Activated T-cell treated with anti-CD3 and anti-CD28 coated beads, Interleukin-2, amount 50 U/mL, for 24 hours (primary cell): ENCODE measurements around the gene SACS.
"Not testable (repeated sequence)": the region's sequence is repeated elsewhere in the genome, so short reads cannot be mapped to it uniquely, and the experiment has no call there.

Experiments
- DNase-seq: peaks from one replicate; pipeline ENCODE4 v3.0.0-alpha.2; 2020
- H3K27ac Mint-ChIP-seq: 2 replicates; pipeline ENCODE4 v1.8.0; 2020; ENCODE audit warnings: mild to moderate bottlenecking, mixed read lengths
- H3K27me3 Mint-ChIP-seq: 2 replicates; pipeline ENCODE4 v1.8.0; 2020; ENCODE audit warnings: mixed read lengths
- H3K36me3 Mint-ChIP-seq: 2 replicates; pipeline ENCODE4 v1.8.0; 2020; ENCODE audit warnings: low read depth, mixed read lengths
- H3K4me1 Mint-ChIP-seq: 2 replicates; pipeline ENCODE4 v1.8.0; 2020; ENCODE audit warnings: low read depth, mixed read lengths
- H3K4me3 Mint-ChIP-seq: 2 replicates; pipeline ENCODE4 v1.8.0; 2020; ENCODE audit warnings: mild to moderate bottlenecking, moderate library complexity, mixed read lengths
- H3K9me3 Mint-ChIP-seq: 2 replicates; pipeline ENCODE4 v1.8.0; 2020; ENCODE audit warnings: mixed read lengths

The SACS gene

DNA sequence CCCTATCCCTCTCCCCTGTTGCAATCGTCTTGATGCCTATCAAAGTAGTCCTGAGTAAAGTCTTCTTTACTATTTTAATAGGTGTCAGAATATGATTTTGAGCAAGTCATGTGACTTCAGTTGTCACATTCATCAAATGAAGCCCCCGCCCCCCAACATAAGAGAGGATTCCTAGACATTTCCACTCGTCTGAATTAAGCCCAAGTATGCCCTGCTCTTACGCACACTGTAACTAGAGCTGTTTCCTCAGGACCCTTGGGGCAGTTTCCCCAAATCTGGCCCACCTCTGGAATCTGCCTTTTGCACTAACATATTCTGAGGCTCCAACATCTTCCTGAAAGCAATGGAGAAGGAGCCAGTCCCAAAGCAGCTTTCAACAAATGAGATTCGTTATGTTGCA lies 25.5 kb downstream of the SACS start:
- peaks cover 13% of the 10 kb centered on the region for H3K27me3 Mint-ChIP-seq
- no peak overlapping the region for H3K27ac Mint-ChIP-seq

DNA sequence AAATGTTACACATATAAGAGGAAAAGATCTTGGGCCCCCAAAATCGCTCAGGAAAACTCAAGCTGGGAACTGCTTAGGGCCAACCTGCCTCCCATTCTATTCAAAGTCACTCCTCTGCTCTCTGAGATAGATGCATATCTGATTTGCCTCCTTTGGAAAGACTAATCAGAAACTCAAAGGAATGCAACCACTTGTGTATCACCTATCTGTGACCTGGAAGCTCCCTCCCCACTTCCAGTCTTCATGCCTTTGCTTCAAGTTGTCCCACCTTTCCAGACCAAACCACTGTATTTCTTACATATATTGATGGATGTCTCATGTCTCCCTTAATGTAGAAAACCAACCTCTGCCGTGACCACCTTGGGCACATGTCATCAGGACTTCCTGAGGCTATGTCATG lies 32.3 kb downstream of the SACS start:
- H3K4me1 Mint-ChIP-seq, H3K36me3 Mint-ChIP-seq, DNase-seq, H3K27ac Mint-ChIP-seq, H3K4me3 Mint-ChIP-seq: not testable (repeated sequence)
- Mint-ChIP-seq H3K9me3 (peaks cover 12% of the 10 kb centered on the region), H3K27me3 (peaks cover 27% of the 10 kb centered on the region)

More for the DNA sequence above, 25.5 kb downstream of the SACS start:
- peaks cover 3% of the 10 kb centered on the region for H3K4me1 Mint-ChIP-seq
- H3K9me3 Mint-ChIP-seq: no peaks in the 10 kb centered on the region
- H3K36me3 Mint-ChIP-seq: no peaks in the 10 kb centered on the region
- DNase-seq: no peak
- H3K4me3 Mint-ChIP-seq: no peak overlapping the region

DNA sequence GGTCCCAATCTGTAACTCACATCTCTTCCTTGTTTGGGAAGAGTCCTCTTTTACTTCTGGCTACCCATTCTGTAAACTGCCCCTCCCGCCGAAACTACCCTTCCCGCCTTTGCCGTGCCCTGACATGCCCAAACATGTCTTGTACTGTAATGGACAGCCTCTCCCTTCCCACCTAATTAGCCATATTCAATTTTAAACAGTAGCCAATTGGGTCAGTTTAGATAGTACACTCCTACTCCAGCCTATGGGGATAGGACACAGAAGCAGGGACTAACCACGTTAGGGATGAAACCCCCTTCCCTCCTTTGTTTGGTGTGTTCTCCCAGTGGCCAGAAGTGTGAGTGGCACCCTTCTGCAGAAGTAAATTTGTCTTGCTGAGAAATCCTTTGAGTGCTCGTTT lies 34.2 kb downstream of the SACS start:
- no peak overlapping the region for H3K4me3 Mint-ChIP-seq
- no peaks in the 10 kb centered on the region for H3K36me3 Mint-ChIP-seq
- peaks cover 23% of the 10 kb centered on the region for H3K27me3 Mint-ChIP-seq
- no peak overlapping the region for H3K27ac Mint-ChIP-seq
- H3K4me1 Mint-ChIP-seq: no peaks in the 10 kb centered on the region
- no peak for DNase-seq
- peaks cover 12% of the 10 kb centered on the region for H3K9me3 Mint-ChIP-seq

DNA sequence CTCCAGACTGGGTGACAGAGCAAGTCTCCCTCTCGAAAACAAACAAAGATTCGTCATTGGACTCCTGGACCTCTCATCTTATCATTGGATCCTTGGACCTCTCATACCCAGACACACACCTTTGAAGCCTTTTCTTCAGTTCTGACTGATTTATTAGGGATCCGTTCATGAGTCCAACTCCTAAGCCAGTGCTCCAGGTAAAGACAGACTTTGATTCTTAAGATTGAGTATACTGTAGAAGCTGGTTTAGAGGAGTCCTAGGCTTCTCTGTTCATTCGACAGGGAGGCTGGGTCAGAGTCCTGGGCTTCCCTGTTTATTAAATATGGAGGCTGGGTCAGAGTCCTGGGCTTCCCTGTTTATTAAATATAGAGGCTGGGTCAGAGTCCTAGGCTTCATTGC lies 38.7 kb downstream of the SACS start:
- Mint-ChIP-seq H3K36me3 (no peaks in the 10 kb centered on the region), H3K9me3 (peaks cover 10% of the 10 kb centered on the region), H3K27me3 (peaks cover 13% of the 10 kb centered on the region), H3K4me3 (no peak overlapping the region), H3K4me1 (peaks cover 3% of the 10 kb centered on the region), H3K27ac (no peak overlapping the region)
- no peak for DNase-seq

DNA sequence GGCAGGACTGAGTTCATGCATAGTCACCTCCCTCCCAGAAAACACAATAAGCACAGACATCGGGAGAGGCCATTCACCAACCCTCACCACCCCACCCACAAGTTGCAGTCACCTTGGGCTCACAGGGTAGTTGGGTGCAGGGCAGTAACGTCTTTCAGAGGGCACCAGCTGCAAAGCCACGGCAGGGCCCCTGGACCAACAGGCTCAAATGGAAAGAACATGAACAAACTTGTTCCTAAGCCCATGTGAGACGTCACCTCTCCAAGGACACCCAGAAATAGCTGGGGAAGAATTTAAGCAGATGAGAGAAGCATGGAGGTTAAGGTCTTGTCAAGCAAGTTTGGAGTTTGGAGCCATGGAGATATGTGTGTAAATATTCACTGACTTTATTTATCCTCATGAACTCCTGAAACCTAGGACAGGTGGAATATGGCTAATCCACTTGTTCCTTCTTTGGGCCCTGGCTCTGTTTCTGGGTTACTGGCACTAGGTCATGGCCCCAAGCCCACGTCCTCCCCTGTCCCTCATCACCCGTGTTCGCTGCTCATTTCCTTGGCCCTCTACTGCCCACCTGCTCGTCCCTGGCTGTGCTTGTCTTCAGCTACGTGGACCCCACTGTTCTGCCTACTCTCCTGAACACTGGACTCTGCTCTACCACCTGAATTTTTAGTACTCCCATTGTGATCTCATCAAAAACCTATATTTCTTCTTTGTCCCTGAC lies 40.4 kb downstream of the SACS start:
- Mint-ChIP-seq H3K27me3 (peaks cover 4% of the 10 kb centered on the region), H3K27ac (no peak overlapping the region), H3K36me3 (no peaks in the 10 kb centered on the region), H3K4me1 (peaks cover 3% of the 10 kb centered on the region), H3K9me3 (no peaks in the 10 kb centered on the region), H3K4me3 (no peak overlapping the region)
- DNase-seq: no peak

DNA sequence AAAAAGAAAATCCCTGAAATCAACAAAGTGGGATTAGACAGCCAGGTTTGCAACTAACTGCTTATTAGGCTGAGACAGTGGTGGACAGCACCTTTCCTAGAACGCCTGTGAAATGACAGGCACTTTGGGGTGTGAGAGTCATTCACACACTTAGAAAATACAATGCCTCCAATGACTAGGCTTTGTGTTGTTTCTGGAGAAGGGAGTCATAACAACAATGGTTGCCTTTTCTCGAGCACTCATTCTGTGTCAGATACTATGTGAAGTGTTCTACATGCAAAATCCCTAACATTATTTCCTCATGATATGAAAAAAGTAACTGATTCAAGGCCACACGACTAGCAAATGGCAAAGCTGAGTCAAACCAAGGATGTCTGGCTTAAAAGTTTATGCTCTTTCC lies 41.2 kb downstream of the SACS start:
- no peaks in the 10 kb centered on the region for H3K27me3 Mint-ChIP-seq
- no peak overlapping the region for H3K27ac Mint-ChIP-seq
- no peaks in the 10 kb centered on the region for H3K36me3 Mint-ChIP-seq
- no peak overlapping the region for H3K4me3 Mint-ChIP-seq
- DNase-seq: no peak
- H3K4me1 Mint-ChIP-seq: peaks cover 3% of the 10 kb centered on the region
- no peaks in the 10 kb centered on the region for H3K9me3 Mint-ChIP-seq

DNA sequence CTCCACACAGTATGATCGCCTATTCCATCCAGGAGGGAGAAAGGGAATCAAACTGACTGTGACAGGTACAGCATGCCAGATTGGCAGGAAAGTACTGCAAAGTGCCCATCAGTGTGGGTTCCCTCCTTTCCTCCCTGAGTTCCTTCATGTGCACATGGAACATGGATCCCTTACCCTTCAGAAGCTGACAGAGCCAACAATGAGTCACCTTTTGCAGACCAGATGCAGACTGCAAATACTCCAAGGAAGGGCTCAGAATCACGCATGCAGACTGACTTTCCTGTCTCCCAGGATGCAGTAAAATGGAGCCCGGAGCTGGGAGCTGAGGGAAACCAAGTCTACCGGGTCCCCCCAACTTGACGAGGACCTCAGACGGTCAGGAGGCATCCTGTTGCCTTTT lies 41.8 kb downstream of the SACS start:
- no peak overlapping the region for H3K4me3 Mint-ChIP-seq
- DNase-seq: no peak
- H3K4me1 Mint-ChIP-seq: peaks cover 6% of the 10 kb centered on the region
- H3K27me3 Mint-ChIP-seq: no peaks in the 10 kb centered on the region
- no peak overlapping the region for H3K27ac Mint-ChIP-seq
- no peaks in the 10 kb centered on the region for H3K9me3 Mint-ChIP-seq
- no peaks in the 10 kb centered on the region for H3K36me3 Mint-ChIP-seq

DNA sequence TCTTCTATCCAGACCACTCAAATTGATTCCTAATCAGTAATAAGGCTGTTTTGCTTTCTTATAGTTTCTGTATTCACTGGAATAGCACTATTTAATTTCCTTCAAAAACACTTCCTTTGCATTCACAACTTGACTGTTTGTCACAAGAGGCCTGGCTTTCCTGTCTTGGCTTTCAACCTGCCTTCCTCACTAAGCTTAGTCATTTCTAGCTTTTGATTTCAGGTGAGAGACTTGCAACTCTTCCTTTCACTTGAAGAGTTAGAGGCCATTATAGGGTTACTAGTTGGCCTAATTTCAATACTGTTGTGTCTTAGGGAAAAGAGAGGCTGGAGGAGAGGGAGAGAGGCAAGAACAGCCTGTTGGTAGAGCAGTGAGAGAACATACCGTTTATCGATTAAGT lies 47.0 kb downstream of the SACS start:
- H3K4me1 Mint-ChIP-seq: peaks cover 41% of the 10 kb centered on the region
- H3K27ac Mint-ChIP-seq: peak overlapping the region; percentile 10
- H3K9me3 Mint-ChIP-seq: no peaks in the 10 kb centered on the region
- no peaks in the 10 kb centered on the region for H3K36me3 Mint-ChIP-seq
- no peak overlapping the region for H3K4me3 Mint-ChIP-seq
- no peak for DNase-seq
- no peaks in the 10 kb centered on the region for H3K27me3 Mint-ChIP-seq

DNA sequence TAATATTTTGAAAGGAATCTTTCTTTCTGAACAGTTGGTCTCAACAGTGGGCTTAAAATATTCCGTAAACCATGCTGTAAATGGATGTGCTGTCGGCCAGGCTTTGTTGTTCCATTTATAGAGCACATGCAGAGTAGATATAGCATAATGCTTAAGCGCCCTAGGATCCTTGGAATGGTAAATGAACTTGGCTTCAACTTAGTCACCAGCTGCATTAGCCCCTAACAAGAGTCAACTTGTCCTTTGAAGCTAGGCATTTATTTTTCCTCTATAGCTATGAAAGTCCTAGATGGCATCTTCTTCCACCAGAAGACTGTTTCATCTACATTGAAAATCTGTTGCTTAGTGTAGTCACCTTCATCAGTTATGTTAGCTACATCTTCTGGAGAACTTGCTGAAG lies 47.6 kb downstream of the SACS start:
- H3K4me3 Mint-ChIP-seq: no peak overlapping the region
- H3K27ac Mint-ChIP-seq: peak overlapping the region; percentile 10
- no peaks in the 10 kb centered on the region for H3K27me3 Mint-ChIP-seq
- no peaks in the 10 kb centered on the region for H3K36me3 Mint-ChIP-seq
- H3K9me3 Mint-ChIP-seq: no peaks in the 10 kb centered on the region
- DNase-seq: no peak
- H3K4me1 Mint-ChIP-seq: peaks cover 41% of the 10 kb centered on the region

DNA sequence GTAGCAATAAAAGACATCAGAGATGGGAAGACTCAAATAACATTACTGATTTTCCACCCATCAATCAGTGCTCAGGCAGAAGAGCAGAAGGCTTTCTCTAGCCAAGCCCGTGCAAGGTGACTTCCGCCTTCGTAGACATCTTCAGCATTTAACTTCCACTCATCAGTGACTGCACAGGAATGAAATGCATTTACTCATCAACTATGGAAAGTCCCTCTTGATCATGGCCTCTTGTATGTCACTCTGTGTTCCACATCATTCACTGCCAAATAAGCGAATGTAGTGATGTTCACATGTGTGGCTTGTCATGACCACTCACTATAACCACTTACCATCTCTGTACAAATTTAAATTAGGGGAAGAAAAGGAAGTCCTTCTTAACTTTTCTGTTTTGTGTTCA lies 49.4 kb downstream of the SACS start:
- Mint-ChIP-seq H3K9me3 (no peaks in the 10 kb centered on the region), H3K4me3 (no peak overlapping the region), H3K27me3 (no peaks in the 10 kb centered on the region), H3K27ac (no peak overlapping the region), H3K36me3 (no peaks in the 10 kb centered on the region), H3K4me1 (peaks cover 55% of the 10 kb centered on the region)
- DNase-seq: no peak

DNA sequence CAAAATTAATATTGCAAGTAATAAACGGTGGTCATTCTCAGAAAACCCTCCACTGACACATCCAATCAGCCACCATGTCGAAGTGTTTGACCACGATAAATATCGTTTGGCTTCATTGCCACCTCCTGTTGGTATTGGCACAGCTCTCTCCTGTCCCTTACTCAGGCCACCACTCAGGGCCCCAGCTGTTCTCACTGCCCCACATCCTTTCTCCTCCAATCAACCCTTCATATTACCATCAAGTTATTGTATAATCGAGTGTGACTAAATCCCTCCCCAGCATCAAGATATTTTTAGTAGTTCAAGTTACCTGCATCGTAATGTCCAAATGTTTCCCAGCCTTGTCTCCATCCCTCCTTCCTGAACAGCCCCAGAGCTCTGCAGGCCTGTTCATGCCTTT lies 50.4 kb downstream of the SACS start:
- no peak overlapping the region for H3K27ac Mint-ChIP-seq
- peaks cover 65% of the 10 kb centered on the region for H3K4me1 Mint-ChIP-seq
- H3K4me3 Mint-ChIP-seq: no peak overlapping the region
- no peak for DNase-seq
- H3K27me3 Mint-ChIP-seq: no peaks in the 10 kb centered on the region
- no peaks in the 10 kb centered on the region for H3K36me3 Mint-ChIP-seq
- no peaks in the 10 kb centered on the region for H3K9me3 Mint-ChIP-seq

DNA sequence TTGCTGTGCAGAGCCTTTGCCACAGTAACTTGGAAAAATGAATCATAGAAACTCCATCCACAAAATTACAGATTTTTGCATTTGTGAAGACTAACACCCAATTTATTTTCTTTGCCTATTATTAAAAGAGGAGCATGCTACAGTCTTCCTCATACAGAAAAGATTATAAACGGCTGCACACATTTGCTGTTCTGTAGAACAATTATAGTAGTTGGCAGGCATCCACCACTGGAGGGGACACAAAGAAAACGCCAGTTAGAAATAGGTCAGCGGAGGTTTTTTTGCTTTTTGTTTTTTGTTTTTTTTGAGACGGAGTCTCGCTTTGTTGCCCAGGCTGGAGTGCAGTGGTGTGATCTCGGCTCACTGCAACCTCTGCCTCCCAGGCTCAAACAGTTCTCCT lies 51.6 kb downstream of the SACS start:
- Mint-ChIP-seq H3K27ac (no peak overlapping the region), H3K4me3 (no peak overlapping the region), H3K36me3 (no peaks in the 10 kb centered on the region), H3K9me3 (no peaks in the 10 kb centered on the region), H3K27me3 (no peaks in the 10 kb centered on the region), H3K4me1 (peaks cover 75% of the 10 kb centered on the region)
- no peak for DNase-seq

DNA sequence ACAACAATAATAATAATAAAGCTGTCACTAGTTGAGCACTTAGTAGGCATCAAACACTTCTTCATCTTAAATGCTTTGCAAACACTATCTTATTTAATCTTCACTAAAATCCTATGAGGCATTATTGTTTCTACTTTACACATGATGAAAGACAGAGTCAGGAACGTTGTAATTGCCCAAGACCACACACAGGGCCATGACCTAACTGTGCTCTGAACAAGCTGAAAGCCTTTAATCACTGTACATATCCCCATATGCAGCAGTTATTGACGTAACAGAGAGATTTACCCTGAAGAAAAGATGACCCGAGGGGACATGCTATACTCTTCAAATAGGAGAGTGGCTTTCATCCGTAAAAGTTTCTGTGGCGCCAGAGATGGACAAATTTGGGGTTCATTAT lies 53.0 kb downstream of the SACS start:
- no peak for DNase-seq
- no peak overlapping the region for H3K27ac Mint-ChIP-seq
- H3K4me3 Mint-ChIP-seq: no peak overlapping the region
- H3K27me3 Mint-ChIP-seq: no peaks in the 10 kb centered on the region
- peaks cover 74% of the 10 kb centered on the region for H3K4me1 Mint-ChIP-seq
- H3K36me3 Mint-ChIP-seq: no peaks in the 10 kb centered on the region
- H3K9me3 Mint-ChIP-seq: no peaks in the 10 kb centered on the region

DNA sequence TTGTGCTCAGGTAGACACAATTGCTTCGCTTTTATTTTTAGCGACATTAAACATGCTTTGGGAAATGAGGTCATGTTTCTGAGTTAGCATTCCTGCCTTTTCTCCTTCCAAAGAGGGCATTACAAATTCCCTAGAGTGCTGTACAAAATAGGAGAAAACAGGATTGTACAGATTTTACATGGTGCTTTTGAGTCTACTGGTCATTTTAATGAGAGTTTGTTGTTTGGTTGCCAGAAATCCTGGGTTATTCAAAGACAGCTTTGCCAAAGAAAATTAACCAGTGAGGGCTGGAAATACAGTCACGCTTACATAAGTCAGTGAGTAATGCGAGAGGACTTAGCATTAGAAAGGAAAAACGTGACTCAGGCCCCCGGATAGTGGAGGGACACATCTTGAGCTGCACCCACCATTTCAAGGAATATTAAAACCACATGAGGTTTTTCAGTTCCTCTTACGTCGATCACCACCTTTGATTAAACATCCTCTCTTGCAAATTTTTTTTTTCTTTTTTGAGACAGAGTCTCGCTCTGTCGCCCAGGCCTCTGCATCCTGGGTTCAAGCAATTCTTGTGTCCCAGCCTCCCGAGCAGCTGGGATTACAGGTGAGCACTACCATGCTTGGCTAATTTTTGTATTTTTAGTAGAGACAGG lies 55.4 kb downstream of the SACS start:
- Mint-ChIP-seq H3K27ac (peak overlapping the region; percentile 87), H3K36me3 (peaks cover 15% of the 10 kb centered on the region), H3K9me3 (no peaks in the 10 kb centered on the region), H3K27me3 (no peaks in the 10 kb centered on the region), H3K4me1 (peaks cover 62% of the 10 kb centered on the region), H3K4me3 (peak overlapping the region; percentile 35)
- DNase-seq: peak; percentile 51

DNA sequence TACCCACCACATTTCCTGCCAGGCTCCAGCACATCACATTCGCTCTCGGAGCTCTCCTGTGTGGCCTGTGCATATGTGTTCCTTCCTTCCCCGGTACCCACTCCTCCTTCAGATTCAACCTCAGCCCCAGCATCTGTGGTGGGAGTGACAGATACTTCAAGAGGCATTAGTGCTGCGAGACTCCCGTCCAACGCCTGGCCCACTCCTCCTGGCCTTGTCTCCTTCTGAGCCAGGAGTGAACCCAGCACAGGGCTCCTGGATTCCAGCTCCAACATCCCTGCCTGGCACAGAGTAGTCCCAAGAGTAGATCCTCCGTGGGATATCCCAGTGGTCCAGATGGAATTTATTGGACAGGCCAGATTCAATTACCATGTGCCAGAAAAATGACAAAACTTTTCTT lies 55.9 kb downstream of the SACS start:
- no peak for DNase-seq
- H3K27me3 Mint-ChIP-seq: no peaks in the 10 kb centered on the region
- H3K9me3 Mint-ChIP-seq: no peaks in the 10 kb centered on the region
- peaks cover 20% of the 10 kb centered on the region for H3K36me3 Mint-ChIP-seq
- peaks cover 66% of the 10 kb centered on the region for H3K4me1 Mint-ChIP-seq
- peak overlapping the region; percentile 87 for H3K27ac Mint-ChIP-seq
- no peak overlapping the region for H3K4me3 Mint-ChIP-seq
